Mucosa of descending colon (tissue), 3 donors: ENCODE measurements around the gene CCL17. TPM values are rescaled to one million over a fixed set of nuclear protein-coding genes. Genes with fewer than 3 reads are reported as not detected.
A peak's percentile ranks its signal among the peaks of the same experiment; 100 is the strongest.

Experiments used
- ATAC-seq: fragments of 200-7000 bp; cut with Tn5 transposase; one replicate; pipeline ENCODE4 v1.9.1; 2020; ENCODE audit warnings: mild to moderate bottlenecking, moderate library complexity
- DNase-seq, 3 donors: peaks; one replicate each; pipeline ENCODE4 v3.0.0-alpha.2; 2020
- H3K36me3 ChIP-seq: fragments of 200-600 bp; one replicate; pipeline ENCODE4 v1.8.0; 2021; ENCODE audit warnings: low read depth, mild to moderate bottlenecking
- H3K4me1 ChIP-seq: fragments of 200-600 bp; one replicate; pipeline ENCODE4 v1.8.0; 2021; ENCODE audit warnings: low read depth, mild to moderate bottlenecking
- H3K4me3 ChIP-seq: fragments of 200-600 bp; one replicate; pipeline ENCODE4 v1.8.0; 2021; ENCODE audit warnings: mild to moderate bottlenecking
- H3K9me3 ChIP-seq: fragments of 200-600 bp; one replicate; pipeline ENCODE4 v1.8.0; 2021; ENCODE audit warnings: mild to moderate bottlenecking
- CTCF ChIP-seq: fragments of 200-600 bp; IDR thresholded peaks from one replicate; pipeline ENCODE4 v1.8.0; 2022; ENCODE audit warnings: antibody characterized with exemption, mild to moderate bottlenecking
- intact Hi-C, 2 donors: fragments of 100-400 bp; cut with DNase I in 1 of 2; cut with micrococcal nuclease in 1 of 2; formaldehyde crosslinking; loops; one replicate each; pipeline versions ENCODE4 v1.11.0 to v1.11.1; 2022; cut with DNase I, micrococcal nuclease
- total RNA-seq, 3 donors: library from RNA; stranded (reverse); fragmentation: NEBNext Ultra II Directional in 2 of 3; extraction: Animal tissue kit (Norgen Biotek cat#: 25700) in 2 of 3; gene quantifications; one replicate each; pipeline versions ENCODE4 v1.2.1 to v1.2.4, GENCODE V29; 2021 to 2023
- donor health status: DM: no; HTN: no; CAD: no; lungs with moderate emphysema.
- donor health status: DM: no; HTN: no; CAD: no.
- donor health status: DM: no; HTN: yes; CAD: no.

The CCL17 gene
- total RNA-seq, 3 donors from 2014 or later, result not detected

- TF ChIP-seq CTCF, result no peak
- intact Hi-C loops, result no loop called here
- Histone ChIP-seq H3K4me3 (peak within 1 kb of the TSS; percentile 86), H3K36me3 (no peaks in the 10 kb centered on the region), H3K9me3 (no peaks in the 10 kb centered on the region), H3K4me1 (no peaks in the 10 kb centered on the region)
- peak; percentile 99 for ATAC-seq
- DNase-seq, result peak; percentile 95 to 97 (median 97)
Observed at GRCh38 chr16:57447186-57447962, 42.8 kb downstream of the CCL17 start, which contains the start of the genes CIAPIN1 and COQ9. Gene CIAPIN1 (minus strand): TSS chr16:57447385. CDS start chr16:57440928, 6,457 bp downstream. Gene COQ9 (plus strand): TSS chr16:57447479. CDS start chr16:57447506, 27 bp downstream.

GRCh38 chr16:57452021-57452420, 47.5 kb downstream of the CCL17 start:
- TF ChIP-seq CTCF, result no peak
- Histone ChIP-seq H3K9me3 (no peaks in the 10 kb centered on the region), H3K4me1 (no peaks in the 10 kb centered on the region), H3K4me3 (no peak overlapping the region), H3K36me3 (peaks cover 9% of the 10 kb centered on the region)
- no peak for DNase-seq
- ATAC-seq, result no peak
- intact Hi-C loops, result no loop called here

GRCh38 chr16:57462209-57462977, 57.8 kb downstream of the CCL17 start, which contains the start of gene POLR2C:
Gene POLR2C (plus strand): TSS chr16:57462679. CDS start chr16:57462725, 46 bp downstream.
- Histone ChIP-seq H3K9me3 (no peaks in the 10 kb centered on the region), H3K36me3 (no peaks in the 10 kb centered on the region), H3K4me1 (peaks cover 12% of the 10 kb centered on the region), H3K4me3 (peak within 1 kb of the TSS; percentile 91)
- ATAC-seq (peak; percentile 100), DNase-seq (peak; percentile 92 to 94 (median 93))
- TF ChIP-seq CTCF, result peak; percentile 97
- intact Hi-C loops, result no loop called here

GRCh38 chr16:57462978-57463362, 58.4 kb downstream of the CCL17 start:
- no peaks in the 10 kb centered on the region for H3K36me3 ChIP-seq
- H3K4me1 ChIP-seq, result peaks cover 12% of the 10 kb centered on the region
- intact Hi-C loops, result no loop called here
- peak; percentile 64 for ATAC-seq
- H3K4me3 ChIP-seq, result peak overlapping the region; percentile 91
- no peak for TF ChIP-seq CTCF
- DNase-seq, result no peak
- H3K9me3 ChIP-seq, result no peaks in the 10 kb centered on the region

- no peak for ATAC-seq
- peaks cover 6% of the 10 kb centered on the region for H3K36me3 ChIP-seq
Observed at GRCh38 chr16:57464523-57464922, 60.0 kb downstream of the CCL17 start.

More at GRCh38 chr16:57464523-57464922, 60.0 kb downstream of the CCL17 start:
- Histone ChIP-seq H3K4me3 (no peak overlapping the region), H3K9me3 (no peaks in the 10 kb centered on the region), H3K4me1 (peaks cover 12% of the 10 kb centered on the region)
- no peak for DNase-seq
- intact Hi-C loops, result no loop called here
- no peak for TF ChIP-seq CTCF

Other genes with a start within 250 kb of the CCL17 start
- gene PSME3IP1, start 218.7 kb upstream of the CCL17 start, total RNA-seq, result 100 to 1,000 TPM in 2 of 3 donors, 10 to 100 TPM in 1; 97.9 to 138 (median 114) TPM
- gene RSPRY1, start 218.4 kb upstream of the CCL17 start, total RNA-seq, result 10 to 100 TPM; 40.6 to 44.1 (median 42.0) TPM
- gene ARL2BP, start 159.5 kb upstream of the CCL17 start, total RNA-seq, result 10 to 100 TPM; 29.2 to 39.7 (median 35.4) TPM
- 1 to 10 TPM; 2.8 to 8.6 (median 4.3) TPM for gene PLLP, start 120.1 kb upstream of the CCL17 start, total RNA-seq
- gene CCL22, start 46.0 kb upstream of the CCL17 start, total RNA-seq, result under 1 TPM; 0.16 to 0.51 (median 0.41) TPM
- 10 to 100 TPM in 1 of 3 donors, 1 to 10 TPM in 2; 2.6 to 10.5 (median 3.5) TPM for gene CX3CL1, start 32.3 kb upstream of the CCL17 start, total RNA-seq
- 10 to 100 TPM; 43.2 to 63.7 (median 53.8) TPM for gene CIAPIN1, start 42.6 kb downstream of the CCL17 start, total RNA-seq
- 100 to 1,000 TPM in 2 of 3 donors, 10 to 100 TPM in 1; 98.0 to 147 (median 109) TPM for gene COQ9, start 42.7 kb downstream of the CCL17 start, total RNA-seq
- gene POLR2C, start 57.9 kb downstream of the CCL17 start, total RNA-seq, result 10 to 100 TPM; 50.0 to 51.3 (median 51.0) TPM
- gene DOK4, start 81.7 kb downstream of the CCL17 start, total RNA-seq, result 100 to 1,000 TPM in 2 of 3 donors, 10 to 100 TPM in 1; 68.4 to 143 (median 101) TPM
- 10 to 100 TPM in 1 of 3 donors, 1 to 10 TPM in 2; 1.2 to 16.2 (median 2.5) TPM for gene CCDC102A, start 131.8 kb downstream of the CCL17 start, total RNA-seq
- gene ADGRG5, start 137.9 kb downstream of the CCL17 start, total RNA-seq, result 1 to 10 TPM in 2 of 3 donors, under 1 TPM in 1; 0.51 to 1.6 (median 1.1) TPM
- gene ADGRG1, start 223.9 kb downstream of the CCL17 start, total RNA-seq, result 100 to 1,000 TPM in 1 of 3 donors, 10 to 100 TPM in 2; 37.0 to 104 (median 98.4) TPM